ENCODE results near the gene ENTPD7. TPM values are rescaled to one million over a fixed set of nuclear protein-coding genes. Genes with fewer than 3 reads are reported as not detected.

The ENTPD7 gene
- total and polyA plus RNA-seq, 2 of the 8 experiments (the other 6 are each of a cell fraction or from before 2014, with no cell fraction given): 5.0 to 15.6 TPM

DNA sequence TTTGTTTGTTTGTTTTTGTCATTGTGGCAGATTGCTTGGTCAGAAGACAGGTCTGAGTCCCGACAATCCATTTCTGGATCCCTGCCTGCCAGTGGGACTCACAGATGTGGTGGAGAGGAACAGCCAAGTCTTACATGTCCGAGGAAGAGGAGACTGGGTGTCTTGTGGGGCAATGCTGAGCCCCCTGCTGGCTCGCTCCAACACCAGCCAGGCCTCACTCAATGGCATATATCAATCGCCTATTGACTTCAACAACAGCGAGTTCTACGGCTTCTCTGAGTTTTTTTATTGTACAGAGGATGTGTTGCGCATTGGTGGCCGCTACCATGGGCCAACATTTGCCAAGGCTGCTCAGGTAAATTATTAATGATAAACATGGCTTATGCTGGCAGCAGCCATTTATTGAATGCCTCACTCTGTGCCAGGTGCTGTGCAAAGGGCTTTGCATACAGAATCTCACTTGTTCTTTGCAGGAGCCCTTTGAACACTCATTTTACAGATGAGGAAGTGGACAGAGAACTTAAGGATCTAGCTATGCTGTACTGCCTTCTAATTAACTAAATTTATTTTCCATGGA, 39.3 kb downstream of the ENTPD7 start:
- Histone ChIP-seq H3K18ac (ENCODE audit: extremely low read depth, low read length) (no peak overlapping the region), H3K56ac (replicated peaks; ENCODE audit: insufficient read length, low read depth, low read length) (no peak overlapping the region), H2AFZ (ENCODE audit: low read length) (no peak overlapping the region), H4K5ac (ENCODE audit: insufficient read length, low read depth, low read length) (no peak overlapping the region), H3K4me1 (replicated peaks in 1 of 4; ENCODE audit: control insufficient read depth in 3 of 4, insufficient read depth in 4 of 4, low read length in 3 of 4) (no peaks in the 10 kb centered on the region), H3K23ac (ENCODE audit: insufficient read length) (no peak overlapping the region), H2AK5ac (ENCODE audit: low read depth, low read length) (no peak overlapping the region), H3K79me2 (ENCODE audit: control insufficient read depth in 1 of 2, insufficient read depth in 2 of 2, low read length in 2 of 2) (no peaks in the 10 kb centered on the region), H2BK12ac (ENCODE audit: low read depth, low read length) (no peak overlapping the region), H3K9me3 (ENCODE audit: insufficient read depth in 2 of 2, low read depth in 1 of 2, low read length in 1 of 2) (no peaks in the 10 kb centered on the region), H4K91ac (replicated peaks; ENCODE audit: insufficient read length, low read length) (no peak overlapping the region), H2BK15ac (ENCODE audit: low read length) (no peak overlapping the region), H3K14ac (ENCODE audit: insufficient read length) (no peak overlapping the region), H4K20me1 (replicated peaks in 1 of 2; ENCODE audit: control insufficient read depth in 1 of 2, insufficient read depth in 2 of 2, low read length in 2 of 2) (peaks cover 1 to 2% of the 10 kb centered on the region in 2 experiments), H3K4me3 (ENCODE audit: extremely low read depth in 1 of 4, insufficient read depth in 2 of 4, low read depth in 3 of 4, low read length in 4 of 4) (no peak overlapping the region), H3K36me3 (ENCODE audit: control insufficient read depth in 2 of 4, insufficient read depth in 4 of 4, low read length in 3 of 4) (peaks cover 5 to 28% (median 13%) of the 10 kb centered on the region in 4 experiments), H2BK20ac (ENCODE audit: low read length) (no peak overlapping the region), H3K4me2 (ENCODE audit: insufficient read depth in 1 of 2, low read depth in 2 of 2, low read length in 2 of 2) (no peak overlapping the region), H3K79me1 (ENCODE audit: low read depth, low read length) (no peaks in the 10 kb centered on the region), H2BK120ac (replicated peaks; ENCODE audit: low read depth, low read length) (no peak overlapping the region), H3K4ac (replicated peaks; ENCODE audit: insufficient read length, low read depth, low read length) (no peak overlapping the region), H3K27ac (ENCODE audit: low read depth, low read length) (no peak overlapping the region), H3K9ac (replicated peaks in 1 of 4; ENCODE audit: extremely low read depth in 1 of 4, low read depth in 3 of 4, low read length in 3 of 4) (no peak overlapping the region), H2BK5ac (ENCODE audit: low read depth, low read length) (no peak overlapping the region), H3K27me3 (replicated peaks in 1 of 4; ENCODE audit: control insufficient read depth in 3 of 4, extremely low read depth in 1 of 4, insufficient read depth in 3 of 4, low read length in 3 of 4) (no peaks in the 10 kb centered on the region), H4K8ac (ENCODE audit: extremely low read depth, insufficient read depth, low read length) (no peak overlapping the region; the same call in 1 of the 2 replicates), H3K23me2 (ENCODE audit: low read depth, low read length) (no peaks in the 10 kb centered on the region)
- WGBS, 2 experiments (ENCODE audit: extremely low coverage in 1 of 2, insufficient coverage in 1 of 2, insufficient read length in 1 of 2, insufficient replicate concordance in 2 of 2, low coverage in 1 of 2, low lambda C conversion rate in 2 of 2, missing lambda C conversion rate in 1 of 2): 91% methylated on average over 8 of the region's 8 CpGs; no CpG with 5 or more reads in 1 of the 2 experiments
- ChIA-PET CTCF (ENCODE audit: partially characterized antibody) (no interaction called here), POLR2A (ENCODE audit: partially characterized antibody) (no interaction called here)
- DNase-seq (ENCODE audit: low read depth in 1 of 2, low spot score in 2 of 2): no peak
- no peak for FAIRE-seq
